Measurements from ENCODE around the gene SEC14L2. TPM values are rescaled to one million over a fixed set of nuclear protein-coding genes. Genes with fewer than 3 reads are reported as not detected.

Gene SEC14L2
- total and polyA plus RNA-seq, 2 of the 8 experiments (the other 6 are each of a cell fraction or from before 2014, with no cell fraction given) = 2.8 to 3.2 TPM

DNA sequence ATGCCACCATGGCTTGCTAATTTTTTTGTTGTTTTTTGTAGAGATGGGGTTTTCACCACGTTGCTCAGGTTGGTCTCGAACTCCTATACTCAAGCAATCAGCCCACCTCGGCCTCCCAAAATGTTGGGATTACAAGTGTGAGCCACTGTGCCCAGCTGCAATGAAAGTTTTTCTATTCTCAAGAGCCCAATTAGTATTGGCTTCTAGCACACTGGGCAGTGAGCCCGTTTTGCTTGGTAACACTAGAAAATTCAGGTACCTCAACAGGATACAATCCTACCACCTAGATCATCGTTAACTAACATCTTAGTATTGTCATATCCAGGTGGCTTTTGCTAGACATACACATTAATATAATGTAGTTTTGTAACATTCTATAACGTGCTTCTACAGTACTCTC, 56.0 kb downstream of the SEC14L2 start:
- ChIA-PET POLR2A (ENCODE audit: partially characterized antibody) (interaction anchor here (1.0 kb wide), 1 partner anchor 30 kb away, joined by 3 read pairs; no protein-coding TSS in a partner anchor), CTCF (ENCODE audit: partially characterized antibody) (interaction anchor here (0.7 to 1.2 kb wide), 6 partner anchors 13 to 519 kb away, joined by 3 to 6 read pairs (median 4); no protein-coding TSS in a partner anchor)
- H3K23ac ChIP-seq (ENCODE audit: insufficient read length) = no peak overlapping the region
- H2AK5ac ChIP-seq (ENCODE audit: low read depth, low read length) = no peak overlapping the region
- TF ChIP-seq KDM5A (IDR thresholded peaks at IDR 0.05; ENCODE audit: low read length) (no peak), HDAC6 (IDR thresholded peaks at IDR 0.05; ENCODE audit: low read depth, low read length) (no peak)
- DNase-seq (ENCODE audit: low read depth in 1 of 2, low spot score in 2 of 2) = no peak
- H3K79me1 ChIP-seq (ENCODE audit: low read depth, low read length) = no peaks in the 10 kb centered on the region
- no peak overlapping the region for H2BK20ac ChIP-seq (ENCODE audit: low read length)
- no peaks in the 10 kb centered on the region for H3K27me3 ChIP-seq (replicated peaks in 1 of 4; ENCODE audit: control insufficient read depth in 3 of 4, extremely low read depth in 1 of 4, insufficient read depth in 3 of 4, low read length in 3 of 4)
- no peaks in the 10 kb centered on the region; a peak in 1 of 7 replicates for H3K4me1 ChIP-seq (replicated peaks in 1 of 4; ENCODE audit: control insufficient read depth in 3 of 4, insufficient read depth in 4 of 4, low read length in 3 of 4)
- FAIRE-seq = no peak
- H3K27ac ChIP-seq (ENCODE audit: low read depth, low read length) = no peak overlapping the region
- no peak overlapping the region for H3K56ac ChIP-seq (replicated peaks; ENCODE audit: insufficient read length, low read depth, low read length)
- no peak overlapping the region for H2BK15ac ChIP-seq (ENCODE audit: low read length)
- H3K4ac ChIP-seq (replicated peaks; ENCODE audit: insufficient read length, low read depth, low read length) = no peak overlapping the region
- no peak overlapping the region for H3K4me3 ChIP-seq (ENCODE audit: extremely low read depth in 1 of 4, insufficient read depth in 2 of 4, low read depth in 3 of 4, low read length in 4 of 4)
- H3K9me3 ChIP-seq (ENCODE audit: insufficient read depth in 2 of 2, low read depth in 1 of 2, low read length in 1 of 2) = no peaks in the 10 kb centered on the region
- no peak overlapping the region for H2BK120ac ChIP-seq (replicated peaks; ENCODE audit: low read depth, low read length)
- H2AFZ ChIP-seq (ENCODE audit: low read length) = no peak overlapping the region
- H3K18ac ChIP-seq (ENCODE audit: extremely low read depth, low read length) = no peak overlapping the region
- H3K36me3 ChIP-seq (ENCODE audit: control insufficient read depth in 2 of 4, insufficient read depth in 4 of 4, low read length in 3 of 4) = no peaks in the 10 kb centered on the region
- H3K23me2 ChIP-seq (ENCODE audit: low read depth, low read length) = no peaks in the 10 kb centered on the region
- no peaks in the 10 kb centered on the region for H4K20me1 ChIP-seq (replicated peaks in 1 of 2; ENCODE audit: control insufficient read depth in 1 of 2, insufficient read depth in 2 of 2, low read length in 2 of 2)
- H4K91ac ChIP-seq (replicated peaks; ENCODE audit: insufficient read length, low read length) = no peak overlapping the region
- H3K79me2 ChIP-seq (ENCODE audit: control insufficient read depth in 1 of 2, insufficient read depth in 2 of 2, low read length in 2 of 2) = no peaks in the 10 kb centered on the region
- no peak overlapping the region for H3K9ac ChIP-seq (replicated peaks in 1 of 4; ENCODE audit: extremely low read depth in 1 of 4, low read depth in 3 of 4, low read length in 3 of 4)
- H3K4me2 ChIP-seq (ENCODE audit: insufficient read depth in 1 of 2, low read depth in 2 of 2, low read length in 2 of 2) = no peak overlapping the region
- no peak overlapping the region for H4K8ac ChIP-seq (ENCODE audit: extremely low read depth, insufficient read depth, low read length)
- WGBS, 2 experiments (ENCODE audit: extremely low coverage in 1 of 2, insufficient coverage in 1 of 2, insufficient read length in 1 of 2, insufficient replicate concordance in 2 of 2, low coverage in 1 of 2, low lambda C conversion rate in 2 of 2, missing lambda C conversion rate in 1 of 2) = 85% methylated on average over 6 of the region's 6 CpGs; no CpG with 5 or more reads in 1 of the 2 experiments
- H3K14ac ChIP-seq (ENCODE audit: insufficient read length) = no peak overlapping the region
- no peak overlapping the region for H2BK12ac ChIP-seq (ENCODE audit: low read depth, low read length)
- no peak overlapping the region for H4K5ac ChIP-seq (ENCODE audit: insufficient read length, low read depth, low read length)
- H2BK5ac ChIP-seq (ENCODE audit: low read depth, low read length) = no peak overlapping the region
